Ovary (tissue), 9 donors: Measurements from ENCODE around the gene MTFR2. TPM values are rescaled to one million over a fixed set of nuclear protein-coding genes. Genes with fewer than 3 reads are reported as not detected.

Experiments used
- DNase-seq, 5 donors: peaks; one replicate each; pipeline ENCODE4 v3.0.0-alpha.2; 2019 to 2020
- H3K27ac ChIP-seq, 2 donors: fragments of 200-600 bp; one replicate each; pipeline versions ENCODE4 v1.5.1 to v1.8.0; 2019 to 2022
- H3K27me3 ChIP-seq: fragments of 200-600 bp; one replicate; pipeline ENCODE4 v1.8.0; 2022
- H3K36me3 ChIP-seq: fragments of 200-600 bp; sonication (generic); one replicate; pipeline ENCODE4 v1.5.1; 2019
- H3K4me1 ChIP-seq: one replicate; pipeline ENCODE4 v1.8.1; 2013; ENCODE audit warnings: mild to moderate bottlenecking, moderate library complexity; ENCODE audit not compliant: insufficient read depth
- H3K4me3 ChIP-seq: fragments of 200-600 bp; sonication (generic); one replicate; pipeline ENCODE4 v1.5.1; 2017
- H3K9me3 ChIP-seq, 2 donors: fragments of 200-600 bp in 1 of 2; sonication (generic) in 1 of 2; one replicate each; pipeline versions ENCODE4 v1.5.1 to v1.8.1; 2013 to 2019; ENCODE audit warnings: mild to moderate bottlenecking in 1 of 2, moderate library complexity in 1 of 2
- EP300 ChIP-seq: sonication (generic); formaldehyde crosslinking; IDR thresholded peaks from one replicate; pipeline ENCODE4 v1.6.1; 2017; ENCODE audit warnings: antibody characterized with exemption
- POLR2A ChIP-seq: fragments of 450-650 bp; IDR thresholded peaks from one replicate; pipeline ENCODE4 v1.6.1; 2017; ENCODE audit warnings: antibody characterized with exemption, mild to moderate bottlenecking, moderate library complexity
- WGBS, 3 donors: extraction: QIAGEN DNeasy Blood & Tissue Kit in 1 of 3; methylation state at CpG; one replicate each; pipeline versions ENCODE4 v1.1.5 to v1.1.7; 2013 to 2017; 5-methylcytosine and 5-hydroxymethylcytosine counted together
- intact Hi-C, 4 donors: fragments of 100-400 bp; cut with DNase I; formaldehyde crosslinking; loops; one replicate each; pipeline versions ENCODE4 v1.11.0 to v1.15.1; 2022 to 2023
- polyA plus RNA-seq, 2 donors: library from polyadenylated mRNA; stranded (reverse); fragments of 200-250 nt in 1 of 2; fragments of 350-450 nt in 1 of 2; fragmentation: Illumina TruSeq in 1 of 2; extraction: RNeasy Lipid Tissue Mini Kit (QIAGEN cat#74804) in 1 of 2; gene quantifications; one replicate each; pipeline ENCODE4 v1.2.3, GENCODE V29; 2013 to 2014
- total RNA-seq, 7 donors: library from RNA; depleted of rRNA in 2 of 7; stranded (reverse); fragments of >200 nt in 2 of 7; fragmentation: NEBNext Ultra II Directional in 3 of 7; extraction: Animal tissue kit (Norgen Biotek cat#: 25700) in 3 of 7; gene quantifications; one replicate each; pipeline versions ENCODE4 v1.1.0 to v1.2.4, GENCODE V29; 2016 to 2023
- TF ChIP-seq, protein P1 (sequence below), 3 donors: fragments of 450-650 bp in 2 of 3; fragments of 200-600 bp in 1 of 3; IDR thresholded peaks; one replicate each; pipeline versions ENCODE4 v1.5.1 to v1.8.0; 2016 to 2022; ENCODE audit warnings: antibody characterized with exemption in 3 of 3, mild to moderate bottlenecking in 1 of 3
- donor health status: DM: no; HTN: no; CAD: no; lungs with moderate emphysema.
- donor health status: DM: no; HTN: no; CAD: no.
- donor health status: Bipolar disorder and iron deficiency.
- donor health status: DM: yes; HTN: yes; CAD: no.
- donor health status: DM: no; HTN: no; CAD: no.
- donor health status: DM: yes; HTN: yes; CAD: no.

The MTFR2 gene
- total and polyA plus RNA-seq, 9 donors = 0.25 to 0.75 (median 0.43) TPM; not detected in 3

DNA sequence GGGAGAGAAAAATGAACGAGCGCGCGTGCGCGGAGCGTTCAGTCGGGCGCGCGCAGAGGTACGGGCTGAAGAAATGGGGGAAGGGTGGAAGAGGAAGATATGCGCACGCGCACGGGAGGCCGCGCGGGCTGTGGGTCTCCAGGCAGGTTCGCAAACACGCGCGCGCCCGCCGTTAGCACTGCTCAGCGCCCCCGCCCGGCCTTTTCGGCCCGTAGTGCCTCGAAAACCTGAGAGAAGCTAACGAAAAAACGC, 39.1 kb upstream of the MTFR2 start:
- Histone ChIP-seq H3K4me3 (peak overlapping the region; percentile 98), H3K4me1 (peaks cover 10% of the 10 kb centered on the region), H3K9me3 (no peaks in the 10 kb centered on the region), H3K27me3 (no peaks in the 10 kb centered on the region), H3K27ac (peak overlapping the region; percentile 97 to 100), H3K36me3 (no peaks in the 10 kb centered on the region)
- 0 to 1% (median 0%) methylated on average over 34 of the region's 34 CpGs for WGBS, 3 donors
- intact Hi-C loops = loop anchor here in 1 of 4 donors (2.0 kb wide), 1 partner anchor 790 kb away; no protein-coding TSS in a partner anchor
- TF ChIP-seq, protein P1, sequence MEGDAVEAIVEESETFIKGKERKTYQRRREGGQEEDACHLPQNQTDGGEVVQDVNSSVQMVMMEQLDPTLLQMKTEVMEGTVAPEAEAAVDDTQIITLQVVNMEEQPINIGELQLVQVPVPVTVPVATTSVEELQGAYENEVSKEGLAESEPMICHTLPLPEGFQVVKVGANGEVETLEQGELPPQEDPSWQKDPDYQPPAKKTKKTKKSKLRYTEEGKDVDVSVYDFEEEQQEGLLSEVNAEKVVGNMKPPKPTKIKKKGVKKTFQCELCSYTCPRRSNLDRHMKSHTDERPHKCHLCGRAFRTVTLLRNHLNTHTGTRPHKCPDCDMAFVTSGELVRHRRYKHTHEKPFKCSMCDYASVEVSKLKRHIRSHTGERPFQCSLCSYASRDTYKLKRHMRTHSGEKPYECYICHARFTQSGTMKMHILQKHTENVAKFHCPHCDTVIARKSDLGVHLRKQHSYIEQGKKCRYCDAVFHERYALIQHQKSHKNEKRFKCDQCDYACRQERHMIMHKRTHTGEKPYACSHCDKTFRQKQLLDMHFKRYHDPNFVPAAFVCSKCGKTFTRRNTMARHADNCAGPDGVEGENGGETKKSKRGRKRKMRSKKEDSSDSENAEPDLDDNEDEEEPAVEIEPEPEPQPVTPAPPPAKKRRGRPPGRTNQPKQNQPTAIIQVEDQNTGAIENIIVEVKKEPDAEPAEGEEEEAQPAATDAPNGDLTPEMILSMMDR (IDR thresholded peaks at IDR 0.05) = peak in 1 of 3 donors; percentile 58
- TF ChIP-seq POLR2A = no peak
- peak; percentile 91 to 95 (median 92) for DNase-seq

- Histone ChIP-seq H3K36me3 (no peaks in the 10 kb centered on the region), H3K4me3 (peak overlapping the region; percentile 98), H3K27me3 (no peaks in the 10 kb centered on the region), H3K4me1 (peaks cover 10% of the 10 kb centered on the region), H3K27ac (peak overlapping the region; percentile 97 to 100), H3K9me3 (no peaks in the 10 kb centered on the region)
- intact Hi-C loops = loop anchor here in 1 of 4 donors (2.0 kb wide), 1 partner anchor 790 kb away; no protein-coding TSS in a partner anchor
- WGBS, 3 donors = 0 to 1% (median 1%) methylated on average over 34 of the region's 34 CpGs
- DNase-seq = peak; percentile 57 to 77 (median 71)
- no peak for TF ChIP-seq EP300
- TF ChIP-seq, protein P1 (IDR thresholded peaks at IDR 0.05) = no peak
- no peak for TF ChIP-seq POLR2A
Measured at GRCh38 chr6:136288566-136289326, 38.6 kb upstream of the MTFR2 start.

DNA sequence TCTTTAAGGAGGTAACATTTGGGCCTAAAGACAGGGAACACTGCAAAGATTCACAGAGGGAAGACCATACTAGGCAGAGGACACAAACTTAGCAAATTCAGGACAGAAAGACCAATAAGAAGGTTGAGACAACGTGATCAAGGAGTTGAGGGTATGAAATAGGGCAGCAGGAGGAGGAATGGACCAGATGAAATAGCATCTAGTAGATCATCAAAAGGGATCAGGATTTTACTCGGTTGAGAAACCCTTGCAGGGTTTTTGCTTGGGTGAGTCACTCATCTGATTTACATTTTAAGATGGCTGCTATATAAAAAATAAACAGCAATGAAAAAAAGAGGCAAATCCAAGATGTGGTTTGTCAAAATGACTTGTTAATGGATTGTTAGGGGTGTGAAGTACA, 34.8 kb upstream of the MTFR2 start:
- no peak overlapping the region for H3K27ac ChIP-seq
- TF ChIP-seq, protein P1 (IDR thresholded peaks at IDR 0.05) = no peak
- no peak for TF ChIP-seq POLR2A
- TF ChIP-seq EP300 = no peak
- no peak overlapping the region for H3K4me3 ChIP-seq
- H3K27me3 ChIP-seq = no peaks in the 10 kb centered on the region
- H3K36me3 ChIP-seq = no peaks in the 10 kb centered on the region
- peaks cover 15% of the 10 kb centered on the region for H3K4me1 ChIP-seq
- H3K9me3 ChIP-seq = no peaks in the 10 kb centered on the region
- intact Hi-C loops = no loop called here
- WGBS, 3 donors = 24 to 32% (median 32%) methylated on average over 2 of the region's 2 CpGs
- DNase-seq = no peak

GRCh38 chr6:136282906-136283305, 32.8 kb upstream of the MTFR2 start:
- H3K27me3 ChIP-seq = no peaks in the 10 kb centered on the region
- no peak for DNase-seq
- TF ChIP-seq EP300 (no peak), POLR2A (no peak)
- TF ChIP-seq, protein P1 (IDR thresholded peaks at IDR 0.05) = no peak
- H3K4me3 ChIP-seq = no peak overlapping the region
- H3K27ac ChIP-seq = no peak overlapping the region
- intact Hi-C loops = no loop called here
- 67 to 71% (median 70%) methylated on average over 4 of the region's 4 CpGs for WGBS, 3 donors
- H3K9me3 ChIP-seq = no peaks in the 10 kb centered on the region
- H3K36me3 ChIP-seq = no peaks in the 10 kb centered on the region
- H3K4me1 ChIP-seq = peaks cover 15% of the 10 kb centered on the region
